GM19463 (cell line): ENCODE data around the gene ERCC6L.

Experiments
- ATAC-seq: cut with Tn5 transposase; IDR thresholded peaks from one replicate; pipeline ENCODE4 v1.9.1; 2021; ENCODE audit warnings: mild to moderate bottlenecking, moderate library complexity; ENCODE audit not compliant: unreplicated experiment

The ERCC6L gene

DNA sequence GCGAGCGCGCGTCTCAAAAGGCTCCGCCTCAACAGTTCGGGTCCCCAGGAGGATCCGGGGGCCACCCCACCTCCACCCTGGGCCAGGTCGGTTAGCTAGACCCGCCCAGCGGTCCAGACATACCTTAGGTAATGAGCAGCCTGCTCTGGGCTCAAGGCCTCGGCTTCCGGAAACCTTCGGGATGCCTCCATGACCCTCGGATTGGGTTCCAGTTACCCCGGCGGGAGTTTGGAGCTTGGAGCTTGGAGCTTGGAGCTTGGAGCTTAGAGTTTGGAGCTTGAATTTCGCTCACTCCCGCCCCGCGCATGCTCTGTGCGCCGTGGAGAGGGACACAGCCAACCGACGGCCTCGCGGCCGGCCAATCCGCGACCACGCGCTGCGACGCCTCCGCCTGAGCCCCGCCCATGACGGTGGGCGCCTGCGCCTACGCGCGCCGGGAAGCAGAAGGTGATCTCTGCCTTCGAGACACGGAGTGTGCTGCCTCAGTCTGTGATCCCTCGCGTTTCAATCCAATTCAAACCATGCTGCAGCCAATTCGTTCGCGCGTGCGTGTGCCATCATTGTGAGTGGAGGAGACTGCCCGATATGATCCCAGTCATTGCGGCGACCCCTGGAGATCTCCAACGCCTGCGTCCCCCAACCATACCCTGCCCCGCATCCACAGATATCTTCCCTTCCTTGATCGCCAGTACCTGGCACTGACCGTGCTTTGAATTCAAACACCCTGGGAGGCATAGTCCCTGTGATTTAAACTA, at the start of gene ERCC6L:
Gene ERCC6L (minus strand): TSS at position 307 of the 755 bp plus-strand sequence. CDS start 116 bp downstream, at position 191.
- peak; percentile 98 for ATAC-seq

GRCh38 chrX:72282302-72282701, 43.5 kb upstream of the ERCC6L start:
- ATAC-seq: no peak

- ATAC-seq: no peak
These were observed 41.6 kb upstream of the ERCC6L start for GRCh38 chrX:72280321-72280845.

DNA sequence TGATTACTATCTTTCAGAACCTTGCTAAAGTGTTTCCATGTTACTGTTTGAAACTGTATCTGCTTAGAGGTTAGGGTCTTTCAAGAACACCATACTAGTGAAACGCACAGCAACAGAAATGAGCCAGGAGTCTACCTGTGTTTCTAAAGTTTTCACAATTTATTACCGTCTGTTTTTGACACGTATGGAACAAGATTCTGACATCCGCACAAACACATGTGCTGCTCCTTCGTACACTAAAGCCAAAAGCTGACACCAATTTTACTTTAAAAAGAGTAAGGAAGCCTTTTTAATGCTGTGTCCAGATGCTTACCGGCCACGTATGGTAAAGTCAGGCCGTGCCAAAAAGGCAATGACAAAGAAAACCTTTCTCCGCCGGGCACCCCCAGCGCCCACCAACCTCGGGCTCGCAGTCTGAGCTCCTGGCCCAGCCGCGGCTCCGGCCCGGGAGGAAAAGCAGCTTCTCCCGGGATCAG, 37.7 kb upstream of the ERCC6L start:
- ATAC-seq: peak; percentile 18

DNA sequence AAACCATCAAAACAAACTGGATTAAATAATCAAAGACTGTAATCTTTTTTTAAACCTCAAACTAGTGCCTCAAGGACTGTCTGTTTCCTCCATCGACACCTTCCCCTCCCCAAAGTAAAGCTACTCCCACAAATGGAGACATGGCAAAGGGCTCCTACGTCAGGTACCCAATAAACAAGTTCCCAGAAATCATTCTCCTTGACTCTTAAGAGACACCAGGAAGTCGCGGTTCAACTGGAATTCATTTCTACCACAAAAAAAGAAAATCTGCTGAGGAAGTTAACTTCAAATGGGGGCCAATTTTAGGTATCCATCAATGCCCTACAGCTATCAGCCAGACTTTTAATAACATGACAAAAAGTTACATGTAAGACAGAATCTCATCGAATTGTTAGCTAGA, 35.7 kb upstream of the ERCC6L start:
- ATAC-seq: no peak

- ATAC-seq: no peak
These were observed 34.9 kb upstream of the ERCC6L start for GRCh38 chrX:72273718-72274117.

GRCh38 chrX:72272868-72273267, 34.0 kb upstream of the ERCC6L start:
- no peak for ATAC-seq

GRCh38 chrX:72271812-72272211, 33.0 kb upstream of the ERCC6L start:
- ATAC-seq: no peak

DNA sequence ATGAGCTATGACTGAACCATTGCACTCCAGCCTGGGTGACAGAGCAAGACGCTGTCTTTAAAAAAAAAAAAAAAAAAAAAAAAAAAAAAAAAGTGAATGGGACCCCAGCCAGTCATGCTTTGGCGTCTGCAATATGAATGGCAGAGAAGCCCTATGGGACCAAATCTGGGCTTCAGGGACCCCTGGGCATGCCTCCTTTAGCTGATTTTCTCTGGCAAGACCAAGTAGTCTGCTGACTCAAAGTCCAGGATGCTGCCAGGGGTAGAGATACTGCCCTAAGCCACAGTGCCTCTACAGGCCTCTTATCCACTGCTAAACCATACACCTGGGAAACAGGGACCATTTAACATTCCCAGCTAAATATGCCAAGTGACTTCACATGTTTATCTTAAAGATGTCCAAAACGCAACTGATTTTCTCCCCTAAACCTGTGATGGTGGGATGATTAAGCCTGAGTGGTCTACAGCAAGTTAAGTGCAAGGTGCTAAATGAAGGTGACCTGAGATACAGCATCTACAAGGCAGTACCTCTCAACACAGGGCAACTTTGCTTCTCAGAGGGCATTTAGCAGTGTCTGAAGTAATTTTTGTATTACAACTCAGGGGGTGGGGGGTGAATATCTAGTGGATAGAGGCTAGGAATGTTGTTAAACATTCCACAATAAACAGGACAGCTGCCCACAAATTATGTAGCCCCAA, 32.4 kb upstream of the ERCC6L start:
- no peak for ATAC-seq

DNA sequence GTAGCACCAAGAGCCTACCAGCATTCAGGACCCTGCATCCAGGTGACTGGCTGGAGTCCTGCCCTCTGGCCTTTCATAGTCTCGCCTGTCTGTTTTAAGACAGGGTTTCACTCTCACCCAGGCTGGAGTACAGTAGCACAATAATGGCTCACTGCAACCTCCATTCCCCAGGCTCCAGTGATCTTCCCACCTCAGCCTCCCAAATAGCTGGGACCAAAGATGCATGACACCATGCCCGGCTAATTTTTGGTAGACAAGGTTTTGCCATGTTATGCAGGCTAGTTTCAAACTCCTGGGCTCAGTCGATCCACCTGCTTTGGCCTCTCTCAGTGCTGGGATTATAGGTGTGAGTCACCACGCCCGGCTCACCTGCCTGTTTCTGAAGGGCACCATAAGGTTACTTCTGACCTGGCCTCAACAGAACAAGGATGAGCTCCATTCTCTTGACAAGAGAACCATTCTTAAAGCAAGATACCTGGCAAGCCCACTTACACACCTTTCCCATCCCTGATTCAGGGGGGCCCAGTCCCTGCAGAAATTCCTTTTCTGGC, 31.6 kb upstream of the ERCC6L start:
- ATAC-seq: no peak

GRCh38 chrX:72269671-72270251, 30.9 kb upstream of the ERCC6L start:
- ATAC-seq: no peak

GRCh38 chrX:72268597-72269365, 30.0 kb upstream of the ERCC6L start:
- ATAC-seq: no peak

- ATAC-seq: no peak
These were observed 26.4 kb upstream of the ERCC6L start for GRCh38 chrX:72265263-72265662.

GRCh38 chrX:72262077-72262476, 23.2 kb upstream of the ERCC6L start:
- ATAC-seq: no peak

DNA sequence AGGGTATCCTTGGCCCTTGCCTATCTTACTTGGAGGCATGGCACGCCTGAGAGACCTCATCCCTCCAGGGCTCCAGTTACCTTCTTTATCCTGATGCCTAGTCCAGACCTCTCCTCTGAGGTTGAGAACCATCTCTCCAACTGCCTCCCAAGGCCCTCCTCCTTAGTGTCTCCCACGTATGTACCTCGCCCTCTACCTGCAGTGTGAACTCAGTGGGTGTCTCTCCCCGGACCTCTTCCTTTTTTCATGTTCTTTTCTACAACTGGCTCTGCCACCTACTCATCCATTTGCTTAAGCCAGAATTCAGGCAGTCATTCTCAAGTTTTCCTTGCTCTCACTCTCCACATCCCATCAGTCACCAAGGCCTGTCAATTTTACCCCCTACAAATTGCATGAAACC, 21.6 kb upstream of the ERCC6L start:
- no peak for ATAC-seq

DNA sequence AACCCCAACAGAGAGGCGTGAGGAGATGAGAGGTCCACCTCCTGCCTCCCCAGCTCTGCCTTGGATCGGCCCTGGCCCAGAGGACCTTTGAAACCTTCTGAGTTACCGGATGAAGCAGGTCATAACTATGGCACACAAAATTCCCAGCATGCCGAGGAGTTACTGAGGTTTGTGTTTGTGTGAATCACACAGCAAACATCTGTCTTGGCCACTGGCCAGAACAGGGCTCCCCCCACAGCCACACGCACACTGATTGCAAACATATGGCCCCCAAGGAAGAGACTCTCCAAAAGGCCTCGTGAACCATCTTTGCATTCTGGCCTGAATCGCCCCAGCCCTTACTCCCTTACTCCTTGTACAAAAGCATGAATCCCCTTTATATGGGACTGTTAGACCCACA, 19.3 kb upstream of the ERCC6L start:
- no peak for ATAC-seq

DNA sequence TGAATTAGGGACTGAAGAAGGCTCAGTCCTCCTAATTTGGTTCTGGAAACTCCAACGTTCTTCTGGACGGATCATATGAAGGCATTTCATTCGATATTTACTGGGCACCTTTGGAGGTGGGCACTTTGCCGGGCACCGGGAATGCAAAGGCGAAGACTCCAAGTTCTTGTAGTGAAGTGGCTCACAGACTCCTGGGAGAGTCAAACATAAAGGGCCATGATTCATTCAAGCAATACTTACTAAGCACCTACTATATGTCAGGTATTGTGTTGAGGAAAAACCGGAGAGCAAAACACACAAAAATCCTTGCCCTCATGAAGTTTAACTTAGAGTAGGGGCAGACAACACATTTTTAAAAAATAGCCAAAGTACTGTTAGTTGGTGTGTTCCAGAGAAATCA, 17.0 kb upstream of the ERCC6L start:
- no peak for ATAC-seq

DNA sequence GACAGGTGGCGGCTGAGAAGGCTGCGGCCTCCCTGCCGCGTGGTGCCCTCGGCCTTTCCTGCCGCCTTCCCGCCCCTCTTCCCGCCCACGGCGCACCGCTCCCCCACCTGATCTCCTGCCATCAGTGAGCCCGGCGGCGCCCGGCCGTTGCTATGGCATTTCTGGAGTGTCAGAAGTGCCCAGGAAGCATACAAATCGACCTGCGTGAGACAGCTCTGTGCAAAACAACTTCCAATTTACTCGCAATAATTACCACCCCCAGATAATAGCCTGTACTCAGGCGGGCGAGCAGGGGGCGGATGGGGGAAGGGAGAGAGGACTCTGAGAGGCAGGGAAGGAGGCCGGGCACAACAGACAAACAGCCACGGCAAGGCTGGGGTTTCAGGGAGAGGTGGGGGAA, 16.6 kb upstream of the ERCC6L start:
- ATAC-seq: no peak

- no peak for ATAC-seq
These were observed 16.0 kb upstream of the ERCC6L start for GRCh38 chrX:72254816-72255215.

DNA sequence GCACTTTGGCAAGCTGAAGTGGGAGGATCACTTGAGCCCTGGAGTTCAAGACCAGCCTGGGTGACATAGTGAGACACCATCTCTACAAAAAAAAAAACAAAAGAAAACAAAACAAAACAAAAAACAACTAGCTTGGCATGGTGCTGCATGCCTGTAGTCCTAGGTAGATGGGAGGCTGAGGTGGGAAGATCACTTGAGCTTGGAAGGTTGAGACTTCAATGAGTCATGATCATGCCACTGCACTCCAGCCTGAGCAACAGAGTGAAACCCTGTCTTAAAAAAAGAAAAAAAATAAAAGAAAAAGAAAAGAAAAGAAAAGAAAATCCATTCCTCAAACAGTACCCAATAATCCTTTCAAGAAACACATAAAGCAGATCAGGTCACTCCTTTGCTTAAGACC, 14.9 kb upstream of the ERCC6L start:
- ATAC-seq: no peak
